ENCODE results near the gene RAB40C. TPM values are rescaled to one million over a fixed set of nuclear protein-coding genes. Genes with fewer than 3 reads are reported as not detected.

Gene RAB40C
- total and polyA plus RNA-seq, 4 donors = 6.1 to 11.0 (median 9.2) TPM

- Histone ChIP-seq H3K36me3 (ENCODE audit: control insufficient read depth in 4 of 4, insufficient read depth in 3 of 4, low read depth in 1 of 4, low read length in 3 of 4) (peaks cover 8 to 19% (median 14%) of the 10 kb centered on the region in 4 donors), H3K27me3 (ENCODE audit: control insufficient read depth in 4 of 4, insufficient read depth in 4 of 4, low read length in 3 of 4) (no peaks in the 10 kb centered on the region), H3K9ac (ENCODE audit: low read depth in 1 of 2, low read length in 2 of 2) (no peak overlapping the region), H3K27ac (ENCODE audit: low read depth in 1 of 2, low read length in 2 of 2) (no peak overlapping the region), H3K4me1 (ENCODE audit: control insufficient read depth in 4 of 4, insufficient read depth in 4 of 4, low read length in 3 of 4) (peaks cover 24 to 55% (median 40%) of the 10 kb centered on the region in 4 donors), H3K9me3 (ENCODE audit: control insufficient read depth in 4 of 4, low read length in 3 of 4) (no peaks in the 10 kb centered on the region), H3K4me3 (ENCODE audit: low read depth in 1 of 3, low read length in 3 of 3) (no peak overlapping the region)
- TF ChIP-seq, protein P1, sequence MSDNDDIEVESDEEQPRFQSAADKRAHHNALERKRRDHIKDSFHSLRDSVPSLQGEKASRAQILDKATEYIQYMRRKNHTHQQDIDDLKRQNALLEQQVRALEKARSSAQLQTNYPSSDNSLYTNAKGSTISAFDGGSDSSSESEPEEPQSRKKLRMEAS (IDR thresholded peaks at IDR 0.05) = no peak
- TF ChIP-seq FOXA2 (IDR thresholded peaks at IDR 0.05) = no peak
- TF ChIP-seq, protein P2, sequence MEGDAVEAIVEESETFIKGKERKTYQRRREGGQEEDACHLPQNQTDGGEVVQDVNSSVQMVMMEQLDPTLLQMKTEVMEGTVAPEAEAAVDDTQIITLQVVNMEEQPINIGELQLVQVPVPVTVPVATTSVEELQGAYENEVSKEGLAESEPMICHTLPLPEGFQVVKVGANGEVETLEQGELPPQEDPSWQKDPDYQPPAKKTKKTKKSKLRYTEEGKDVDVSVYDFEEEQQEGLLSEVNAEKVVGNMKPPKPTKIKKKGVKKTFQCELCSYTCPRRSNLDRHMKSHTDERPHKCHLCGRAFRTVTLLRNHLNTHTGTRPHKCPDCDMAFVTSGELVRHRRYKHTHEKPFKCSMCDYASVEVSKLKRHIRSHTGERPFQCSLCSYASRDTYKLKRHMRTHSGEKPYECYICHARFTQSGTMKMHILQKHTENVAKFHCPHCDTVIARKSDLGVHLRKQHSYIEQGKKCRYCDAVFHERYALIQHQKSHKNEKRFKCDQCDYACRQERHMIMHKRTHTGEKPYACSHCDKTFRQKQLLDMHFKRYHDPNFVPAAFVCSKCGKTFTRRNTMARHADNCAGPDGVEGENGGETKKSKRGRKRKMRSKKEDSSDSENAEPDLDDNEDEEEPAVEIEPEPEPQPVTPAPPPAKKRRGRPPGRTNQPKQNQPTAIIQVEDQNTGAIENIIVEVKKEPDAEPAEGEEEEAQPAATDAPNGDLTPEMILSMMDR (IDR thresholded peaks at IDR 0.05; ENCODE audit: low read depth, low read length, missing input control) = no peak
- no peak for TF ChIP-seq TAF1 (conservative IDR thresholded peaks at IDR 0.05)
- TF ChIP-seq GABPA (IDR thresholded peaks at IDR 0.05 in 1 of 2, conservative IDR thresholded peaks at IDR 0.05 in 1 of 2) = no peak
- 80% methylated on average over 21 of the region's 21 CpGs for WGBS
- no peak for DNase-seq (ENCODE audit: low spot score)
These were observed 88.5 kb downstream of the RAB40C start for GRCh38 chr16:678209-678857.

Small RNAs within 50 kb of the gene (small RNA-seq; reads per million reads assigned to genes)
- gene MIR3176 = 1.2 reads per million, percentile 80 among the genes with 10 or more reads in this experiment
- not detected for gene Z98883.1

Other genes starting within 250 kb of the RAB40C start
- 10 to 100 TPM in 1 of 2 donors, 1 to 10 TPM in 1; 9.4 to 10.3 TPM for gene AXIN1, start 237.3 kb upstream of the RAB40C start, total RNA-seq
- gene AXIN1, start 237.3 kb upstream of the RAB40C start, polyA plus RNA-seq = 1 to 10 TPM; 2.0 to 6.5 TPM
- gene MRPL28, start 219.5 kb upstream of the RAB40C start, total RNA-seq = 10 to 100 TPM; 28.3 to 41.5 TPM
- 10 to 100 TPM; 58.6 to 63.4 TPM for gene MRPL28, start 219.5 kb upstream of the RAB40C start, polyA plus RNA-seq
- 10 to 100 TPM; 34.4 to 41.7 TPM for gene PGAP6, start 208.1 kb upstream of the RAB40C start, total RNA-seq
- 10 to 100 TPM; 18.9 to 50.5 TPM for gene PGAP6, start 208.1 kb upstream of the RAB40C start, polyA plus RNA-seq
- 10 to 100 TPM; 39.2 to 91.4 TPM for gene NME4, start 192.9 kb upstream of the RAB40C start, total RNA-seq
- 100 to 1,000 TPM in 1 of 2 donors, 10 to 100 TPM in 1; 76.4 to 118 TPM for gene NME4, start 192.9 kb upstream of the RAB40C start, polyA plus RNA-seq
- gene DECR2, start 188.2 kb upstream of the RAB40C start, total RNA-seq = 100 to 1,000 TPM in 1 of 2 donors, 10 to 100 TPM in 1; 42.2 to 119 TPM
- 100 to 1,000 TPM; 133 to 210 TPM for gene DECR2, start 188.2 kb upstream of the RAB40C start, polyA plus RNA-seq
- 10 to 100 TPM in 1 of 2 donors, 1 to 10 TPM in 1; 8.8 to 29.4 TPM for gene RAB11FIP3, start 164.4 kb upstream of the RAB40C start, total RNA-seq
- 10 to 100 TPM in 1 of 2 donors, 1 to 10 TPM in 1; 3.5 to 22.6 TPM for gene RAB11FIP3, start 164.4 kb upstream of the RAB40C start, polyA plus RNA-seq
- gene CAPN15, start 62.4 kb upstream of the RAB40C start, total RNA-seq = 10 to 100 TPM; 26.2 to 37.2 TPM
- 10 to 100 TPM in 1 of 2 donors, 1 to 10 TPM in 1; 5.9 to 17.0 TPM for gene CAPN15, start 62.4 kb upstream of the RAB40C start, polyA plus RNA-seq
- gene PRR35, start 29.7 kb upstream of the RAB40C start, total RNA-seq = not detected
- not detected for gene PRR35, start 29.7 kb upstream of the RAB40C start, polyA plus RNA-seq
- 1 to 10 TPM in 1 of 2 donors, under 1 TPM in 1; 0.25 to 7.0 TPM for gene NHLRC4, start 23.1 kb upstream of the RAB40C start, total RNA-seq
- gene NHLRC4, start 23.1 kb upstream of the RAB40C start, polyA plus RNA-seq = under 1 TPM in 1 of 2 donors, not detected in 1; 0.17 TPM
- 100 to 1,000 TPM in 1 of 2 donors, 10 to 100 TPM in 1; 16.8 to 144 TPM for gene PIGQ, start 20.1 kb upstream of the RAB40C start, total RNA-seq
- 10 to 100 TPM; 18.9 to 22.4 TPM for gene PIGQ, start 20.1 kb upstream of the RAB40C start, polyA plus RNA-seq
- 1 to 10 TPM in 1 of 2 donors, under 1 TPM in 1; 0.67 to 1.2 TPM for gene WFIKKN1, start 40.9 kb downstream of the RAB40C start, total RNA-seq
- gene WFIKKN1, start 40.9 kb downstream of the RAB40C start, polyA plus RNA-seq = under 1 TPM; 0.19 to 0.24 TPM
- gene METTL26, start 46.2 kb downstream of the RAB40C start, total RNA-seq = 10 to 100 TPM; 26.3 to 28.1 TPM
- gene METTL26, start 46.2 kb downstream of the RAB40C start, polyA plus RNA-seq = 10 to 100 TPM; 54.6 to 69.1 TPM
- 10 to 100 TPM; 16.3 to 45.5 TPM for gene MCRIP2, start 51.8 kb downstream of the RAB40C start, total RNA-seq
- 10 to 100 TPM; 77.4 to 97.3 TPM for gene MCRIP2, start 51.8 kb downstream of the RAB40C start, polyA plus RNA-seq
- 10 to 100 TPM in 1 of 2 donors, 1 to 10 TPM in 1; 10.0 to 13.4 TPM for gene WDR90, start 59.3 kb downstream of the RAB40C start, total RNA-seq
- 1 to 10 TPM; 4.7 to 5.9 TPM for gene WDR90, start 59.3 kb downstream of the RAB40C start, polyA plus RNA-seq
- gene RHOT2, start 78.1 kb downstream of the RAB40C start, total RNA-seq = 10 to 100 TPM; 20.8 to 31.0 TPM
- 10 to 100 TPM; 37.5 to 37.9 TPM for gene RHOT2, start 78.1 kb downstream of the RAB40C start, polyA plus RNA-seq
- under 1 TPM; 0.67 to 0.84 TPM for gene RHBDL1, start 85.6 kb downstream of the RAB40C start, total RNA-seq
- gene RHBDL1, start 85.6 kb downstream of the RAB40C start, polyA plus RNA-seq = under 1 TPM; 0.35 to 0.74 TPM
- 10 to 100 TPM; 32.4 to 38.2 TPM for gene STUB1, start 90.3 kb downstream of the RAB40C start, total RNA-seq
- gene STUB1, start 90.3 kb downstream of the RAB40C start, polyA plus RNA-seq = 10 to 100 TPM; 62.2 to 74.4 TPM
- 10 to 100 TPM; 21.2 to 35.8 TPM for gene JMJD8, start 94.3 kb downstream of the RAB40C start, total RNA-seq
- 10 to 100 TPM; 30.9 to 52.6 TPM for gene JMJD8, start 94.3 kb downstream of the RAB40C start, polyA plus RNA-seq
- gene WDR24, start 100.3 kb downstream of the RAB40C start, total RNA-seq = 1 to 10 TPM; 4.4 to 6.7 TPM
- gene WDR24, start 100.3 kb downstream of the RAB40C start, polyA plus RNA-seq = 1 to 10 TPM; 4.2 to 8.0 TPM
- gene FBXL16, start 115.7 kb downstream of the RAB40C start, total RNA-seq = under 1 TPM in 1 of 2 donors, not detected in 1; under 0.01 TPM
- under 1 TPM in 1 of 2 donors, not detected in 1; 0.14 TPM for gene FBXL16, start 115.7 kb downstream of the RAB40C start, polyA plus RNA-seq
- 1 to 10 TPM; 5.9 to 8.3 TPM for gene METRN, start 125.1 kb downstream of the RAB40C start, total RNA-seq
- gene METRN, start 125.1 kb downstream of the RAB40C start, polyA plus RNA-seq = 10 to 100 TPM in 1 of 2 donors, 1 to 10 TPM in 1; 4.6 to 22.9 TPM
- 10 to 100 TPM; 14.0 to 17.6 TPM for gene ANTKMT, start 131.1 kb downstream of the RAB40C start, total RNA-seq
- 10 to 100 TPM; 21.8 to 29.7 TPM for gene ANTKMT, start 131.1 kb downstream of the RAB40C start, polyA plus RNA-seq
- under 1 TPM; 0.08 to 0.28 TPM for gene CCDC78, start 136.4 kb downstream of the RAB40C start, total RNA-seq
- gene CCDC78, start 136.4 kb downstream of the RAB40C start, polyA plus RNA-seq = under 1 TPM in 1 of 2 donors, not detected in 1; 0.05 TPM
- 1 to 10 TPM in 1 of 2 donors, under 1 TPM in 1; 0.67 to 1.1 TPM for gene HAGHL, start 137.0 kb downstream of the RAB40C start, total RNA-seq
- under 1 TPM; 0.25 to 0.32 TPM for gene HAGHL, start 137.0 kb downstream of the RAB40C start, polyA plus RNA-seq
- gene CIAO3, start 150.9 kb downstream of the RAB40C start, total RNA-seq = 10 to 100 TPM; 16.9 to 24.3 TPM
- 10 to 100 TPM; 13.2 to 16.0 TPM for gene CIAO3, start 150.9 kb downstream of the RAB40C start, polyA plus RNA-seq
- under 1 TPM; 0.08 to 0.65 TPM for gene MSLN, start 170.7 kb downstream of the RAB40C start, total RNA-seq
- under 1 TPM in 1 of 2 donors, not detected in 1; 0.03 TPM for gene MSLN, start 170.7 kb downstream of the RAB40C start, polyA plus RNA-seq
- gene RPUSD1, start 198.3 kb downstream of the RAB40C start, total RNA-seq = 1 to 10 TPM; 8.2 to 9.7 TPM
- gene RPUSD1, start 198.3 kb downstream of the RAB40C start, polyA plus RNA-seq = 10 to 100 TPM in 1 of 2 donors, 1 to 10 TPM in 1; 4.5 to 10.7 TPM
- 10 to 100 TPM in 1 of 2 donors, 1 to 10 TPM in 1; 5.1 to 15.6 TPM for gene CHTF18, start 198.6 kb downstream of the RAB40C start, total RNA-seq
- 1 to 10 TPM; 1.7 to 2.6 TPM for gene CHTF18, start 198.6 kb downstream of the RAB40C start, polyA plus RNA-seq
- gene GNG13, start 210.7 kb downstream of the RAB40C start, total RNA-seq = not detected
- not detected for gene GNG13, start 210.7 kb downstream of the RAB40C start, polyA plus RNA-seq

All from liver (tissue), 10 donors.